Tongue (tissue), 2 donors: ENCODE measurements around the gene AGAP1. TPM values are rescaled to one million over a fixed set of nuclear protein-coding genes. Genes with fewer than 3 reads are reported as not detected.

Experiments used
- DNase-seq: peaks from one replicate; pipeline ENCODE4 v3.0.0-alpha.2; 2015
- total RNA-seq: library from RNA; depleted of rRNA; stranded (reverse); fragments of >200 nt; gene quantifications from one replicate; pipeline ENCODE4 v1.2.3, GENCODE V29; 2014

AGAP1 gene
- total RNA-seq, 1 donor from 2014 or later = 33.0 TPM

GRCh38 chr2:236106761-236107160 is 612.9 kb downstream of the AGAP1 start:
- no peak for DNase-seq

- no peak for DNase-seq
Measured at GRCh38 chr2:236107536-236107935, 613.7 kb downstream of the AGAP1 start.

DNA sequence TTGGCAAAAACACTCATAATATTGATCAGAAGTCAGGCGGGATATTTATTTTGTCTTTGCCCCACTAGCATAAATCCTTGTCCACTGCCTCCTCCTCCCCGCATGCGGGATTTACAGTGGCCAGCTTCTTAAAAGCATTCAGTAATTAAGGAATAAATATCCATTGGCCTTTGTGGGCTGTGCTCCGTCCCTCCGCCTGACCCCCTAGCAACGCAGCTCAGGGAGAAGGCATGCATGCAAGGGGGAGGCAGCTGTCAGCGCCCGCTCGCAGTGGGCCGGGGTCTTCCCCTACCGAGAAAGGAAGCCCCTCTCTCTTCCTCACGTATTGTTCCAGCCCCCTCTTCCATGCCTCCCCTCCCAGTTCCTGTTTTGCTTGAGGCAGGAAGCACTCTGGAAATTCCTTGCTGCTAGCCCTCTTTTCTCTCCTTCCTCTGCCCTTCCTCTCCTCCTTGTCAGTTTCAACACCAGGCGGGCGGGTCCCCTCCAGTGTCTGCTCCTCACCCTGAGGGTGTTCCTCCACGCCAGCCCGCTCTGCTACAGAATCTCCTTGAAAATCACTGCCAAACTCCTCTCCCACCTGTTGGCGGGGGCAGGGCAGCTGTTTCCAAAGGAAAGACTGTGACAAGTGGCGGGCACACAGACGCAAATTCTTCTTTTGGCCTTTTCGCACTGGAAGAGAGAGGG is 614.2 kb downstream of the AGAP1 start:
- DNase-seq = peak; percentile 81

DNA sequence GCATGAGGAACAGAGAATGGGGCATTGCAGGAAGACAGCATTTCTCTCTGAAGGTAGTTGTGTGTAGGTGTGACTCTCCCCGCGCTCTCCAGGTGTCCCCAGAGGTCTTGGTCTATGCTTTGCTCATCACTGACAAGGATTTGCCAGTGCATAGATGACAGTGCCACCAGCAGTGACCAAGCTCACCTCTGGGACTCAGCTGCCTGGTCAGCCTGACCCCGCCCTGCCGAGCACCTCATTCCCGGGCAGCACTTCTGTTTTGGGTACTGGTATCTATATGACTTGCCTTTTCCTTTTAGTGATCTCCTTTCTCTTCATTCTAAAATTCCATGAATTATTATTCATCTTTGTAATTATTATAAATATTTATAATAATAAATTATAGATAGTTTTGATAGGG is 615.2 kb downstream of the AGAP1 start:
- DNase-seq = no peak

GRCh38 chr2:236109473-236109872 is 615.6 kb downstream of the AGAP1 start:
- DNase-seq = no peak

GRCh38 chr2:236112466-236112865 is 618.6 kb downstream of the AGAP1 start:
- DNase-seq = no peak

DNA sequence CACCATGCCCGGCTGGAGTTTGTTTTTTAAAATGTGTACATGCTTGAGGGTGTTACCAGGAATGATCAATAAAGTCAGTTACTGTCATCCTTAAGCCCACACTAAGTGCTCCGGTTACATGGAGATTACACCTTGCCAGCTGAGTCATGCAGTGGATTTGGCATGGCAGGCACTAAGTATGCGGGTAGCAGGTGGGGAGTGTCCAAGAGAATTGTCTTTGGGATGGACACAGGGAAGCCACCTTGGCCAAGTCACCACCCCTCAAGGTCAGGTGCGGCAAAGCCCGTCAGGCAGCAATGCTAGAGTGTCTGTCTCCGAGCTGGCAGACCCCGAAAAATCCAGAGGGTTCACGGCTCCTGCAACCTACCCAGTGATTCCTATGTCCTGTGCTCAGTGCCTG is 619.6 kb downstream of the AGAP1 start:
- no peak for DNase-seq

GRCh38 chr2:236113948-236114347 is 620.1 kb downstream of the AGAP1 start:
- DNase-seq = no peak

- DNase-seq = no peak
Measured at GRCh38 chr2:236114959-236115358, 621.1 kb downstream of the AGAP1 start.

GRCh38 chr2:236117401-236117800 is 623.6 kb downstream of the AGAP1 start:
- DNase-seq = no peak

GRCh38 chr2:236117861-236118269 is 624.0 kb downstream of the AGAP1 start:
- no peak for DNase-seq

GRCh38 chr2:236119003-236119402 is 625.2 kb downstream of the AGAP1 start:
- DNase-seq = no peak

GRCh38 chr2:236119476-236119875 is 625.6 kb downstream of the AGAP1 start:
- no peak for DNase-seq

DNA sequence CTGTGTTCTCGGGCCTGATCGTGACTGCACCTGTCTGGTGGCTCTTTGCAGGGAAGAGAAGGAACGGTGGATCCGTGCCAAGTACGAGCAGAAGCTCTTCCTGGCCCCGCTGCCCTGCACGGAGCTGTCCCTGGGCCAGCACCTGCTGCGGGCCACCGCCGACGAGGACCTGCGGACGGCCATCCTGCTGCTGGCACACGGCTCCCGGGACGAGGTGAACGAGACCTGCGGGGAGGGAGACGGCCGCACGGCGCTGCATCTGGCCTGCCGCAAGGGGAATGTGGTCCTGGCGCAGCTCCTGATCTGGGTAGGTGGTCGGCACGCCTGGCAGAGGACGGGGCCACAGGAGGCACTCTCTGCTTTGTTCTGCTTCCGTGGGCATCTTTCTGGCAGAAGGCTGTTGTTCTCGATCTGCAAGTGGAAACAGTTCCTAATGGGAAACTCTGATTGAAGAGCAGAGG is 626.3 kb downstream of the AGAP1 start:
- DNase-seq = peak; percentile 63

GRCh38 chr2:236120829-236121228 is 627.0 kb downstream of the AGAP1 start:
- no peak for DNase-seq

DNA sequence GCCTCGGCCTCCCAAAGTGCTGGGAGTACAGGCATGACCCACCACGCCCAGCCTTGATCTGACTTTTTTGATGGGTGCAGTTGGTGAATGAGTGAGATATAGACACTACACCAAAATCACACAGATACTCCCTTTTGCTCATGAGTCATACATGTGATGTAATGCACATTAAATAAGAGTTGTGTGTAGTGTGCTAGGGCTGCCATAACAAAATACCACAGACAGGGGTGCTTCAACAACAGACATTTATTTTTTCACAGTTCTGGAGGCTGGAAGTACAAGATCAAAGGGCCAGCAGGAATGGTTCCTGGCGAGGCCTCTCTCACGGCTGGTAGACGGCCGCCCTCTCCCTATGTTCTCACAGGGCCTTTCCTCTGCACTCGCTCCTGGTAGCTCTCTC is 627.7 kb downstream of the AGAP1 start:
- DNase-seq = no peak

- no peak for DNase-seq
Measured at GRCh38 chr2:236122236-236122635, 628.4 kb downstream of the AGAP1 start.

- no peak for DNase-seq
Measured at GRCh38 chr2:236123716-236124115, 629.9 kb downstream of the AGAP1 start.

DNA sequence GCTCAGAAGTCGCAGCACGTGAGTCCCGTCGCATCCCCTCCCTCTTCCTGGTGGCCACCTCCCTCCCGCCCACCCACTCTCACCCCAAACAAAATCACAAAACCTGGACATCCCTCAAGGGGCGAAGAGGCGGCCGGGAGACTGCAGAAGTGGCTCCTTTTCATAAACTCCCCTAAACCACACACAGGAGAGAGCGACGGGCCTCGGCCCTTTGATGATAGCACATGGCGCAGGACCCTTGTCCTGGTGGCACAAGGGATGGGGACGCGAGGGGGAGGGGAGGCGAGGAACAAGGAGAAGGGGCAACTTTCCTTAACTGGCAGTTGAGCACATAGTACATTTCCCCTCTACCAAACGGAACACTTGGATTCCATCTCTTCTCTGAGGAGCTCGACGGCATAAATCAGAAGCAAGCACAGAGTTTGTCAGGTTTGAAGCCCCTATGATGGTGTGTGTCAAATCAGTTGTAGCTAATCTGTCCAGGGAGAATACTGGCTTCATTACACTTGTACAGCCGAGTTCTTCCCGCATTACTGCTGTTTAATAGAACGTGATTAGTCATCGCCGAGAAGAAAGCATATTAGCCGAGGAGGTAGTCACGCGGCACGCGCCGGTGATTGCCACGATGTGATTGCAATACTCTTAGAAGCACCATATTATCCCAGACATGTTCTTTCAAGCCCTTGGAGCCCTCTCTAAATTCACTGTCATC is 630.5 kb downstream of the AGAP1 start:
- no peak for DNase-seq

GRCh38 chr2:236125541-236125940 is 631.7 kb downstream of the AGAP1 start:
- DNase-seq = no peak

GRCh38 chr2:236127010-236127409 is 633.2 kb downstream of the AGAP1 start:
- no peak for DNase-seq

DNA sequence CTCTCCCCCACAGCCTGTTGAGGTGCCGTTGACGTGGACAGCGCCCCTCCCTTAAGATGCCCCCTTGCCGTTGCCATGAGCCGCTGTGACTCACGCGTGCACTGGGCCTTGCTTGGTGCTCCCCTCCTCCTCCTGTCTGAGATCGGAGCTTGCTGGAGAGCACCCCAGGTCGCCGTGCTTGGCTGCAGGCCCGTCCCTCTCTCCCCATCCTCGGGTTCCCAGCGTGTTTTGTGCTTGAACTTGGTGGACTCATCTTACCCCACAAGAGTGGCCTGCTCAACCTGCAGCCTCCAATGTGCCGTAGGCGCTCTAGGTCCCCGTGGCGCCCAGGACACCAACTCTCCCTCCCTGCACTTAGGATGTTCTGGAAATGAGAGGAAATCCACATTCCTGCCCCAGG is 634.5 kb downstream of the AGAP1 start:
- DNase-seq = no peak

GRCh38 chr2:236129935-236130334 is 636.1 kb downstream of the AGAP1 start:
- no peak for DNase-seq
